Measurements from ENCODE around the gene MICA.
"Not testable (repeated sequence)": the region's sequence is repeated elsewhere in the genome, so short reads cannot be mapped to it uniquely, and the experiment has no call there.

The MICA gene

DNA sequence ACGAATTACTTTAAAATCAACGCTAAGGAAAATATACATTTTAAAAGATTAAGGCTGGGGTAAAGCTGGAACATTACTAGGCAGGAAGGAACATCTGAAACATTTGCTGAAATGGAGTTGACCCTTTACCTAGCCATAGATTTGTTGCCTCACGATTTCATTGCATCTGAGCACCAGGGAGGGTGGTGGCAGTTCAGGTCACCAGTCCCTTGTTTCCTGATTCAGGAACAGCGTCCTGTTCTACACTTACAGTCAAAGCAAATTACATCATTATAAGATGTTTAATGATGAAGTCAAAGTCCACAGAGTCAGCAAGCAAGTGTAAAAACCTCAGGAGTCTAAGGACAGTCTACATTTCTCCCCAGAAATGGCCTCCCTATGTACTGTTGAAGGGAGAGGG lies 9.0 kb upstream of the MICA start:
- no peak for DNase-seq (ENCODE audit: extremely low read depth, low read depth)
- TF ChIP-seq, protein P1, sequence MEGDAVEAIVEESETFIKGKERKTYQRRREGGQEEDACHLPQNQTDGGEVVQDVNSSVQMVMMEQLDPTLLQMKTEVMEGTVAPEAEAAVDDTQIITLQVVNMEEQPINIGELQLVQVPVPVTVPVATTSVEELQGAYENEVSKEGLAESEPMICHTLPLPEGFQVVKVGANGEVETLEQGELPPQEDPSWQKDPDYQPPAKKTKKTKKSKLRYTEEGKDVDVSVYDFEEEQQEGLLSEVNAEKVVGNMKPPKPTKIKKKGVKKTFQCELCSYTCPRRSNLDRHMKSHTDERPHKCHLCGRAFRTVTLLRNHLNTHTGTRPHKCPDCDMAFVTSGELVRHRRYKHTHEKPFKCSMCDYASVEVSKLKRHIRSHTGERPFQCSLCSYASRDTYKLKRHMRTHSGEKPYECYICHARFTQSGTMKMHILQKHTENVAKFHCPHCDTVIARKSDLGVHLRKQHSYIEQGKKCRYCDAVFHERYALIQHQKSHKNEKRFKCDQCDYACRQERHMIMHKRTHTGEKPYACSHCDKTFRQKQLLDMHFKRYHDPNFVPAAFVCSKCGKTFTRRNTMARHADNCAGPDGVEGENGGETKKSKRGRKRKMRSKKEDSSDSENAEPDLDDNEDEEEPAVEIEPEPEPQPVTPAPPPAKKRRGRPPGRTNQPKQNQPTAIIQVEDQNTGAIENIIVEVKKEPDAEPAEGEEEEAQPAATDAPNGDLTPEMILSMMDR (IDR thresholded peaks at IDR 0.05; ENCODE audit: low read depth, low read length, missing control alignments): no peak
- no peak overlapping the region for H3K4me3 ChIP-seq (replicated peaks; ENCODE audit: low read depth, low read length)

DNA sequence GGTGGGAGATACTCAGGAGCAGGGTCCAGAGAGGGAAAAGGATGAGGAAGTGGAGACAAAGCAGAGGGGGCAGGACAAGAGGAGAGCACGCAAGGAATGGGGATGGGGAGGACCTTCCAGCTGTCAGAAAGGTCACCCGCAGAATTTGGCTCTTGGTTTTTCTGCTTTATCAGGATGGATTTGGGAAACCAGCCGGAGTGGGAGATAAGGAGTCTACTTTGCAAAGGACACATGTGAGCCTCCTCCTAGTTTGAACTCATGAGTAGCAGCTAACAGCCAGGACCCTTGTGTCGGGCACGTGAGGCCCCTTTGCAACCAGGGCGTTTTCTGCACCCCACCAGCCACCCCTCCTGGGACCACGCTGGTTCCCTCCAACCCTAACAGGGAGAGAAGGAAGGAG lies 7.6 kb upstream of the MICA start:
- DNase-seq (ENCODE audit: extremely low read depth, low read depth): no peak
- TF ChIP-seq, protein P1 (IDR thresholded peaks at IDR 0.05; ENCODE audit: low read depth, low read length, missing control alignments): no peak
- no peak overlapping the region for H3K4me3 ChIP-seq (replicated peaks; ENCODE audit: low read depth, low read length)

DNA sequence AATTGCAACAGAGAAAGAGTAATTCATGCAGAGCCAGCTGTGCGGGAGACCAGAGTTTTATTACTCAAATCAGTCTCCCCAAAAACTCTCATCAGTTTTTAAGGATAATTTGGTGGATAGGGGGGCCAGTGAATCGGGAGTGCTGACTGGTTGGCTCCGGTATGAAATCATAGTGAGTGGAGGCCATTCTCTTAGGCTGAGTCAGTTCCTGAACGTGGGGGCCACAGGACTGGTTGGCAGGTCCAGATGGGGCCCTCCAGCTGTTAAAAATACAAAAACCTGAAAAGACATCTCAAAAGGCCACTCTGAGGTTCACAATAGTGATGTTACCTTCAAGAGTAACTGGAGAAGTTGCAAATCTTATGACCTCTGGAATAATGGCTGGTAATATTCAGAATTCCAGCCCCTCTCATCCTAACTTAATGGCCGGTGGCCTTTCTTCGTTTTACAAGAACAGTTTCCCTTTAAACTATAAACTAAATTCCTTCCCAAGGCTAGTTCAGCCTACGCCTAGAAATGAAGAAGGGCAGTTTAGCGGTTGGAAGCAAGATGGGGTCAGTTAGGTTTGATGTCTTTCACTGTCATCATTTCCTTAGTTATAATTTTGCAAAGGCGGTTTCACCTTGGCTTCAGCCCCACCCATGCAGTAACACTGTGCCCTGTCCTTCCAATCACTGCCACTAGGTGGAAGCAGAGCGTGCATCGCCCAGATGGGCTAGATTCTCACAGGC lies 6.8 kb upstream of the MICA start:
- no peak overlapping the region for H3K4me3 ChIP-seq (replicated peaks; ENCODE audit: low read depth, low read length)
- TF ChIP-seq, protein P1 (IDR thresholded peaks at IDR 0.05; ENCODE audit: low read depth, low read length, missing control alignments): peak; percentile 83
- DNase-seq (ENCODE audit: extremely low read depth, low read depth): peak; percentile 59

DNA sequence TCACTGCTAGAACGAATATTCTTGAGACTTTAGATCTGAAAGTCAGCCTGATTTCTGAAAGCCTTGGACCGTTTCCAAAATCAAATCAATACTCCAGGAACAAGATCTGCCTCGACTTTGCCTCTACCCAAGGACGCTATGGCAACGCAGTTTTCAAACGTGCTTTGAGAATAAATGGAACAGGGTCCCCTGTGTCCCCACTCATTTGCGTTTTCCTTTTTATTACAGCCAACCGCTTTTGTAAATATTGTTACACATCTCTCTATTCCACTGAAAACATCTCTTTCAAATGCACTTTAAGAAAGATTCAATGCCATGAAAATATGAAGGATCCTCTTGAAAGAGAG lies 6.3 kb upstream of the MICA start:
- not testable (repeated sequence) for DNase-seq (ENCODE audit: extremely low read depth, low read depth); H3K4me3 ChIP-seq (replicated peaks; ENCODE audit: low read depth, low read length)

DNA sequence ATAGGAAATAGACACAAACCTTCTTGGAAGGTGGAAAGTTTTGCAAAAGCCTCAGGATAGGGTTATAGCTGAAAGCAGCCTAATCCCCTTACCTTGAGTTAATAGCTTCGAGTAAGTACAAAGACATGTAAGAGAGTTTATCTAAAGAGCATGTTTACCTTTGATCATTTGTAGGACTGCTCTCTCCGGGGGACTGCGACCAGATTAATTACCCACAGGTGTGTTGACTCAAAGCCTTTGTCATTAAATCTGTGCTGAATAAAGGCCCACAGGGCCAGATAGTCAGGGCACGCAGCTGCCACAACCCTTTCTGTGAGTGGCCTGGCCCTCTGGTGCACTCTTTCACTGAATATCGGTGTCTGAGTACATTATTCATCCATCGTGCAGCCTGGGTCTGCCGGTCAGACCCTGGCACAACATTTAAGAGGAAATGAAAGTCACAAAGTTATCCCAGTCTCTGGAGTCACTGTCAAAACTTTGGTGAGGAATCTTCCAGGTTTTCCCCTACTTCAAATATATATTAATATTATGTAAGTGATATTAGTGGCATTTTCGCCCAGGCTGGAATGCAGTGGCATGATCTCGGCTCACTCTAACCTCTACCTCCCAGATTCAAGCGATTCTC lies 5.4 kb upstream of the MICA start:
- no peak for DNase-seq (ENCODE audit: extremely low read depth, low read depth)
- TF ChIP-seq, protein P1 (IDR thresholded peaks at IDR 0.05; ENCODE audit: low read depth, low read length, missing control alignments): no peak
- no peak overlapping the region for H3K4me3 ChIP-seq (replicated peaks; ENCODE audit: low read depth, low read length)

DNA sequence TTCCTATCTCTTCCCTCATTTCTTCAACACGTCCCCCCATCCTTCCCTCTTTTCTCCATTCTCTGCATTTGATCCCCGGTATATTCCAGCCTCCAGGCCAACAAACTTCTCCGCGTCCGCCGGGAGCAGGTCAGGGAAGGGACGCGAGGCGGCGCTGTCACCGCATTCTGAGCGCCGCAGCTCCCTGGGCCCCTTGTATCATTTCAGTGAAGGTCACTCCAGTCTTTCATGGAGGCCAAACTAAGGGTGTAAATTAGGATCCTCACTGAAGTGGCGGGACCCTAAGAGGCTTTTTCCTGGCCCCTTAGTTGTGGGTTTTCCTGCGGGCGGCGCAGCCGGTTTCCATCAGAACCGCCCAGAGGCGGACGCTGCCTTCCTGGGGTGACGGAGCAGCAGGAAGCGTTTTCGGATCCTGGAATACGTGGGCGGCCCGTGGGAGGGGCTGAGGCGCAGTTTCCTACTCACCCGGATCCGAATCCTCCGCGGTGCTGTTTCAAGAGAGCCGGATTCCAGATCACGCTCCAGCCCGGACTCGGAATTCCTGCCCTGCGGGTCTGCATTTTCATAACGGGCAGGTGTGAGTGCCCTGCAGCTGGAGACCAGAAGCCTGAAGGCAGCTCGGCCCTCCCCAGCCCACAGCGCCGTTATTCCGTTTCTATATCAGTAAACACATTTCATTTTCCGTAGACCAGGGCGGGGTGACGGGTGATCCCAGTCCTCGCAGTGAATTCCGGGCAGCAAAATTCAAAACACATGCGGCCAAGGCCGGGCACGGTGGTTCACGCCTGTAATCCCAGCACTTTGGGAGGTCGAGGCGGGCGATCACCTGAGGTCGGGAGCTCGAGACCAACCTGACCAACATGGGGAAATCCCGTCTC lies 3.6 kb upstream of the MICA start:
- peak overlapping the region; percentile 62 for H3K4me3 ChIP-seq (replicated peaks; ENCODE audit: low read depth, low read length)
- TF ChIP-seq, protein P1 (IDR thresholded peaks at IDR 0.05; ENCODE audit: low read depth, low read length, missing control alignments): peak; percentile 96
- DNase-seq (ENCODE audit: extremely low read depth, low read depth): peak; percentile 61

Data from HFF-Myc (cell line).